Stimulated activated CD4-positive, alpha-beta T cell treated with anti-CD3 and anti-CD28 coated beads, Interleukin-1b, Interleukin-23, amount 100 ng/mL, for 1 hour (primary cell): ENCODE measurements around the gene SIKE1.
"Not testable (repeated sequence)": the region's sequence is repeated elsewhere in the genome, so short reads cannot be mapped to it uniquely, and the experiment has no call there.

ENCODE experiments used
- DNase-seq, 2 donors: peaks; one replicate each; pipeline ENCODE4 v3.0.0-alpha.2; 2020; ENCODE audit warnings: low read depth in 2 of 2

The SIKE1 gene

GRCh38 chr1:114755006-114755931 is 25.2 kb downstream of the SIKE1 start:
- DNase-seq = no peak

GRCh38 chr1:114753702-114754101 is 26.8 kb downstream of the SIKE1 start:
- not testable (repeated sequence) for DNase-seq

GRCh38 chr1:114753143-114753542 is 27.3 kb downstream of the SIKE1 start:
- DNase-seq = no peak

GRCh38 chr1:114750780-114751179 is 29.7 kb downstream of the SIKE1 start:
- no peak for DNase-seq

- no peak for DNase-seq
These were observed 30.6 kb downstream of the SIKE1 start for GRCh38 chr1:114749835-114750234.

GRCh38 chr1:114746450-114747121 is 33.9 kb downstream of the SIKE1 start:
- no peak for DNase-seq

- no peak for DNase-seq
These were observed 35.2 kb downstream of the SIKE1 start for GRCh38 chr1:114745291-114745690.

- DNase-seq = no peak
These were observed 38.3 kb downstream of the SIKE1 start for GRCh38 chr1:114741963-114742746.

- DNase-seq = no peak
These were observed 40.2 kb downstream of the SIKE1 start for GRCh38 chr1:114740331-114740730.

GRCh38 chr1:114737314-114737849 is 43.1 kb downstream of the SIKE1 start:
- no peak for DNase-seq

- no peak for DNase-seq
These were observed 45.0 kb downstream of the SIKE1 start for GRCh38 chr1:114735479-114735878.

- DNase-seq = no peak
These were observed 50.7 kb downstream of the SIKE1 start for GRCh38 chr1:114729782-114730181.

- DNase-seq = no peak
These were observed 51.9 kb downstream of the SIKE1 start for GRCh38 chr1:114728553-114728952.

- no peak for DNase-seq
These were observed 55.3 kb downstream of the SIKE1 start for GRCh38 chr1:114725230-114725629.

GRCh38 chr1:114723915-114724314 is 56.6 kb downstream of the SIKE1 start:
- DNase-seq = no peak

- DNase-seq = no peak
These were observed 57.0 kb downstream of the SIKE1 start for GRCh38 chr1:114723457-114723856.

- DNase-seq = no peak
These were observed 60.0 kb downstream of the SIKE1 start for GRCh38 chr1:114720492-114720891.
